ENCODE results near the gene CD48. TPM values are rescaled to one million over a fixed set of nuclear protein-coding genes. Genes with fewer than 3 reads are reported as not detected.

The CD48 gene
- total RNA-seq, 1 experiment from 2014 or later: not detected

DNA sequence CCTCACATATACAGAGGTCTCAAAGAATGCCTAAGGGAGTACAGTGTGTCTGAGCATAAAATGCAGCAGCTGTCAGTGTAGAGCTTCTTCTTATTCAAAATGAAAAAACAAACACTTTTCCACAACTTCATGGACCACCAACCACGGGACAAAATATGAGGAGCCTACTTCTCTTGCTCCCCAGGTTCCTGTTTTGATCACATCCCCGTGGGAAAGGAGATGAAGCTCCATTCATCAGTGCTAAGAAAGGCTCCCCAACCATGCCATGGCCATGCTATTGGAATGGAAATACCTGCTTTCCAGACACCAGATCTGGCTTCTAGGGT, 383 bp downstream of the CD48 start:
- no TSS peak for BruUV-seq (replicated peaks)
- POLR2A ChIA-PET: no interaction called here
- TF ChIP-seq, protein P1, sequence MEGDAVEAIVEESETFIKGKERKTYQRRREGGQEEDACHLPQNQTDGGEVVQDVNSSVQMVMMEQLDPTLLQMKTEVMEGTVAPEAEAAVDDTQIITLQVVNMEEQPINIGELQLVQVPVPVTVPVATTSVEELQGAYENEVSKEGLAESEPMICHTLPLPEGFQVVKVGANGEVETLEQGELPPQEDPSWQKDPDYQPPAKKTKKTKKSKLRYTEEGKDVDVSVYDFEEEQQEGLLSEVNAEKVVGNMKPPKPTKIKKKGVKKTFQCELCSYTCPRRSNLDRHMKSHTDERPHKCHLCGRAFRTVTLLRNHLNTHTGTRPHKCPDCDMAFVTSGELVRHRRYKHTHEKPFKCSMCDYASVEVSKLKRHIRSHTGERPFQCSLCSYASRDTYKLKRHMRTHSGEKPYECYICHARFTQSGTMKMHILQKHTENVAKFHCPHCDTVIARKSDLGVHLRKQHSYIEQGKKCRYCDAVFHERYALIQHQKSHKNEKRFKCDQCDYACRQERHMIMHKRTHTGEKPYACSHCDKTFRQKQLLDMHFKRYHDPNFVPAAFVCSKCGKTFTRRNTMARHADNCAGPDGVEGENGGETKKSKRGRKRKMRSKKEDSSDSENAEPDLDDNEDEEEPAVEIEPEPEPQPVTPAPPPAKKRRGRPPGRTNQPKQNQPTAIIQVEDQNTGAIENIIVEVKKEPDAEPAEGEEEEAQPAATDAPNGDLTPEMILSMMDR (IDR thresholded peaks at IDR 0.05; ENCODE audit: insufficient read depth in 1 of 2, low read depth in 1 of 2, low read length in 1 of 2, severe bottlenecking in 1 of 2, unreplicated experiment in 1 of 2): no peak
- intact Hi-C loops (cut with micrococcal nuclease; ENCODE audit: unreplicated experiment): no loop called here
- H3K4me1 Mint-ChIP-seq (ENCODE audit: low read depth, unreplicated experiment): no peaks in the 10 kb centered on the region
- H3K27me3 Mint-ChIP-seq (ENCODE audit: insufficient read depth, unreplicated experiment): peaks cover 3% of the 10 kb centered on the region
- CTCF ChIA-PET: no interaction called here
- Histone ChIP-seq H3K36me3 (ENCODE audit: control insufficient read depth, insufficient read depth, low read length) (no peaks in the 10 kb centered on the region), H3K9me3 (no peaks in the 10 kb centered on the region), H3K27me3 (replicated peaks; ENCODE audit: control insufficient read depth, insufficient read depth, low read length) (no peaks in the 10 kb centered on the region; the same call in 1 of the 2 replicates), H3K4me3 (ENCODE audit: low read depth, low read length) (no peak overlapping the region), H3K4me1 (no peaks in the 10 kb centered on the region)
- H3K9me3 Mint-ChIP-seq (ENCODE audit: unreplicated experiment): no peaks in the 10 kb centered on the region
- no peak overlapping the region for H3K27ac Mint-ChIP-seq (ENCODE audit: unreplicated experiment)
- H3K4me3 Mint-ChIP-seq (ENCODE audit: unreplicated experiment): no peak overlapping the region
- no peak for DNase-seq
- H3K36me3 Mint-ChIP-seq (ENCODE audit: insufficient read depth, unreplicated experiment): no peaks in the 10 kb centered on the region

DNA sequence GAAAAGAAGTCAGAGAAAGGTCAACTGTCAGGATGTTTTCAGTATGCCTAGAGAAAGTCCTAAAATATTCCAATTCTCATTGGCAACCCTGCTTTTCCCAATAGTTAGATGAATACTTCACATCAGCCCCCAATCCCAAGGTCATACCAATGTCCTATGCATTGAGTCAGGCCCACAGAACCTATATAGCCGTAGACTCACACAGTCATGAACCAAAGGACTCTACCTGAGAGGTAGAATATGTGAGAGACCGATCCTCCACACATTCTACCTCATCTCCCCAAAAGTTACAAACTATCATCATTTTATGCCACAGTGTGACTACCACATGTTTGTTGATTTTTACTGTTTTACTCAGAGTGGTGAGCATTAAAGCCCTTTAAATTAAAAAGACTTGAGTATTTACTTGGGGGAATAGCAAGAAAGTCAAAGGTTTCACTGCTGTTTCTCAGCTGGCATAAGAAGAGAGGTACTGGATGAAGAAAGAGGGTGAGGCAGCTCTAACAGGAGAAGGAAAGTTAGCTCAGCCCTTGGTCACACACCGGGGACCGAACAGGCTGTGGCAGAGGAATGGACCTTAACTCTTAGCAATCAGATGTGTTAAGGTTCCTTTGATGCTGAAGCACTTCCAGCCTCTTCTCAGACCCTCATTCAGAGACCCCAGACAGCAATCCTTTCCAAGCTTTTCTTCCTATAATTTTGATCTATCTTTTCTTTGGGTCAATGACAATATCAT, 937 bp downstream of the CD48 start:
- H3K4me3 Mint-ChIP-seq (ENCODE audit: unreplicated experiment): no peak overlapping the region
- H3K27me3 Mint-ChIP-seq (ENCODE audit: insufficient read depth, unreplicated experiment): peaks cover 3% of the 10 kb centered on the region
- no peak overlapping the region for H3K27ac Mint-ChIP-seq (ENCODE audit: unreplicated experiment)
- TF ChIP-seq, protein P1 (IDR thresholded peaks at IDR 0.05; ENCODE audit: insufficient read depth in 1 of 2, low read depth in 1 of 2, low read length in 1 of 2, severe bottlenecking in 1 of 2, unreplicated experiment in 1 of 2): no peak
- Histone ChIP-seq H3K27me3 (replicated peaks; ENCODE audit: control insufficient read depth, insufficient read depth, low read length) (no peaks in the 10 kb centered on the region; the same call in 1 of the 2 replicates), H3K9me3 (no peaks in the 10 kb centered on the region), H3K4me1 (no peaks in the 10 kb centered on the region), H3K36me3 (ENCODE audit: control insufficient read depth, insufficient read depth, low read length) (no peaks in the 10 kb centered on the region), H3K4me3 (ENCODE audit: low read depth, low read length) (no peak overlapping the region)
- H3K4me1 Mint-ChIP-seq (ENCODE audit: low read depth, unreplicated experiment): no peaks in the 10 kb centered on the region
- H3K36me3 Mint-ChIP-seq (ENCODE audit: insufficient read depth, unreplicated experiment): no peaks in the 10 kb centered on the region
- H3K9me3 Mint-ChIP-seq (ENCODE audit: unreplicated experiment): no peaks in the 10 kb centered on the region
- ChIA-PET POLR2A (no interaction called here), CTCF (no interaction called here)
- no TSS peak for BruUV-seq (replicated peaks)
- intact Hi-C loops (cut with micrococcal nuclease; ENCODE audit: unreplicated experiment): no loop called here
- DNase-seq: no peak

DNA sequence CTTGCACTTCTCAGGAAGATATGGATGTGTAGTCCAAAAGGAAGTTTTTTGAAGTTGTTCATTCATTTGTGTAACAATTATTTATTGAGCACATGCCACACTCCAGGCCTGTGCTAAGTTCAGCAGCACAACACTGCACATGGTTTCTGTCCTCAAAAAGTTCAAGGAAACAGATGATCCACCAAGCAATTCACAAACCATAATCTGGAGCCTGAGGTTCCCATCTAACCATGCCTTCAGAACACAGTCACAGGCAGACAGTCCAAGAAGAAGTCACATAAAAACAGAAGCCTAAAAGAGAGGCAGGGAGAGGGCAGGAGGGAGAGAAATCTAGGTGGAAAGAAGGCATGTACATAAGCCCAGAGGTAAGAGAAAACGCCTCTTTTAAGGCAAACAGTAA, 1.9 kb downstream of the CD48 start:
- TF ChIP-seq, protein P1 (IDR thresholded peaks at IDR 0.05; ENCODE audit: insufficient read depth in 1 of 2, low read depth in 1 of 2, low read length in 1 of 2, severe bottlenecking in 1 of 2, unreplicated experiment in 1 of 2): no peak
- no peaks in the 10 kb centered on the region for H3K4me1 ChIP-seq
- ChIA-PET POLR2A (no interaction called here), CTCF (no interaction called here)
- H3K4me1 Mint-ChIP-seq (ENCODE audit: low read depth, unreplicated experiment): no peaks in the 10 kb centered on the region
- no peaks in the 10 kb centered on the region; the same call in 1 of the 2 replicates for H3K27me3 ChIP-seq (replicated peaks; ENCODE audit: control insufficient read depth, insufficient read depth, low read length)
- H3K27ac Mint-ChIP-seq (ENCODE audit: unreplicated experiment): no peak overlapping the region
- no peak for DNase-seq
- H3K27me3 Mint-ChIP-seq (ENCODE audit: insufficient read depth, unreplicated experiment): peaks cover 3% of the 10 kb centered on the region
- no peaks in the 10 kb centered on the region for H3K9me3 ChIP-seq
- no peak overlapping the region for H3K4me3 Mint-ChIP-seq (ENCODE audit: unreplicated experiment)
- BruUV-seq (replicated peaks): no TSS peak
- H3K36me3 Mint-ChIP-seq (ENCODE audit: insufficient read depth, unreplicated experiment): no peaks in the 10 kb centered on the region
- no peak overlapping the region for H3K4me3 ChIP-seq (ENCODE audit: low read depth, low read length)
- H3K9me3 Mint-ChIP-seq (ENCODE audit: unreplicated experiment): no peaks in the 10 kb centered on the region
- no peaks in the 10 kb centered on the region for H3K36me3 ChIP-seq (ENCODE audit: control insufficient read depth, insufficient read depth, low read length)
- intact Hi-C loops (cut with micrococcal nuclease; ENCODE audit: unreplicated experiment): no loop called here
